Ovary (tissue), 9 donors: Measurements from ENCODE around the gene NTRK2. TPM values are rescaled to one million over a fixed set of nuclear protein-coding genes. Genes with fewer than 3 reads are reported as not detected.

Source experiments
- DNase-seq, 5 donors: peaks; one replicate each; pipeline ENCODE4 v3.0.0-alpha.2; 2019 to 2020
- H3K27ac ChIP-seq, 2 donors: fragments of 200-600 bp; one replicate each; pipeline versions ENCODE4 v1.5.1 to v1.8.0; 2019 to 2022
- H3K27me3 ChIP-seq: fragments of 200-600 bp; one replicate; pipeline ENCODE4 v1.8.0; 2022
- H3K36me3 ChIP-seq: fragments of 200-600 bp; sonication (generic); one replicate; pipeline ENCODE4 v1.5.1; 2019
- H3K4me1 ChIP-seq: one replicate; pipeline ENCODE4 v1.8.1; 2013; ENCODE audit warnings: mild to moderate bottlenecking, moderate library complexity; ENCODE audit not compliant: insufficient read depth
- H3K4me3 ChIP-seq: fragments of 200-600 bp; sonication (generic); one replicate; pipeline ENCODE4 v1.5.1; 2017
- H3K9me3 ChIP-seq, 2 donors: fragments of 200-600 bp in 1 of 2; sonication (generic) in 1 of 2; one replicate each; pipeline versions ENCODE4 v1.5.1 to v1.8.1; 2013 to 2019; ENCODE audit warnings: mild to moderate bottlenecking in 1 of 2, moderate library complexity in 1 of 2
- CTCF ChIP-seq, 3 donors: fragments of 450-650 bp in 2 of 3; fragments of 200-600 bp in 1 of 3; IDR thresholded peaks; one replicate each; pipeline versions ENCODE4 v1.5.1 to v1.8.0; 2016 to 2022; ENCODE audit warnings: antibody characterized with exemption in 3 of 3, mild to moderate bottlenecking in 1 of 3
- EP300 ChIP-seq: sonication (generic); formaldehyde crosslinking; IDR thresholded peaks from one replicate; pipeline ENCODE4 v1.6.1; 2017; ENCODE audit warnings: antibody characterized with exemption
- POLR2A ChIP-seq: fragments of 450-650 bp; IDR thresholded peaks from one replicate; pipeline ENCODE4 v1.6.1; 2017; ENCODE audit warnings: antibody characterized with exemption, mild to moderate bottlenecking, moderate library complexity
- WGBS, 3 donors: extraction: QIAGEN DNeasy Blood & Tissue Kit in 1 of 3; methylation state at CpG; one replicate each; pipeline versions ENCODE4 v1.1.5 to v1.1.7; 2013 to 2017; 5-methylcytosine and 5-hydroxymethylcytosine counted together
- intact Hi-C, 4 donors: fragments of 100-400 bp; cut with DNase I; formaldehyde crosslinking; loops; one replicate each; pipeline versions ENCODE4 v1.11.0 to v1.15.1; 2022 to 2023
- polyA plus RNA-seq, 2 donors: library from polyadenylated mRNA; stranded (reverse); fragments of 200-250 nt in 1 of 2; fragments of 350-450 nt in 1 of 2; fragmentation: Illumina TruSeq in 1 of 2; extraction: RNeasy Lipid Tissue Mini Kit (QIAGEN cat#74804) in 1 of 2; gene quantifications; one replicate each; pipeline ENCODE4 v1.2.3, GENCODE V29; 2013 to 2014
- total RNA-seq, 7 donors: library from RNA; depleted of rRNA in 2 of 7; stranded (reverse); fragments of >200 nt in 2 of 7; fragmentation: NEBNext Ultra II Directional in 3 of 7; extraction: Animal tissue kit (Norgen Biotek cat#: 25700) in 3 of 7; gene quantifications; one replicate each; pipeline versions ENCODE4 v1.1.0 to v1.2.4, GENCODE V29; 2016 to 2023
- donor health status: DM: no; HTN: no; CAD: no; lungs with moderate emphysema.
- donor health status: DM: no; HTN: no; CAD: no.
- donor health status: Bipolar disorder and iron deficiency.
- donor health status: DM: yes; HTN: yes; CAD: no.
- donor health status: DM: no; HTN: no; CAD: no.
- donor health status: DM: yes; HTN: yes; CAD: no.

Gene NTRK2
- total and polyA plus RNA-seq, 9 donors = 6.4 to 31.1 (median 10.8) TPM

GRCh38 chr9:84655447-84655846 lies 14.1 kb upstream of the NTRK2 start:
- TF ChIP-seq CTCF (IDR thresholded peaks at IDR 0.05) = no peak
- TF ChIP-seq EP300 = no peak
- TF ChIP-seq POLR2A = no peak
- no peak for DNase-seq
- 64 to 70% (median 64%) methylated on average over 5 of the region's 5 CpGs for WGBS, 3 donors
- Histone ChIP-seq H3K27ac (no peak overlapping the region), H3K4me1 (no peaks in the 10 kb centered on the region), H3K9me3 (no peaks in the 10 kb centered on the region), H3K36me3 (no peaks in the 10 kb centered on the region), H3K4me3 (no peak overlapping the region), H3K27me3 (no peaks in the 10 kb centered on the region)
- intact Hi-C loops = no loop called here

GRCh38 chr9:84659313-84659712 lies 10.2 kb upstream of the NTRK2 start:
- DNase-seq = no peak
- intact Hi-C loops = no loop called here
- H3K9me3 ChIP-seq = no peaks in the 10 kb centered on the region
- TF ChIP-seq EP300 (no peak), POLR2A (no peak), CTCF (IDR thresholded peaks at IDR 0.05) (no peak)
- no peaks in the 10 kb centered on the region for H3K27me3 ChIP-seq
- H3K4me3 ChIP-seq = no peak overlapping the region
- WGBS, 3 donors = 77 to 85% (median 78%) methylated on average over 5 of the region's 5 CpGs
- H3K27ac ChIP-seq = no peak overlapping the region
- no peaks in the 10 kb centered on the region for H3K4me1 ChIP-seq
- H3K36me3 ChIP-seq = no peaks in the 10 kb centered on the region

GRCh38 chr9:84659773-84660172 lies 9.8 kb upstream of the NTRK2 start:
- Histone ChIP-seq H3K36me3 (no peaks in the 10 kb centered on the region), H3K4me1 (no peaks in the 10 kb centered on the region), H3K4me3 (no peak overlapping the region), H3K27me3 (no peaks in the 10 kb centered on the region), H3K27ac (no peak overlapping the region), H3K9me3 (no peaks in the 10 kb centered on the region)
- 76 to 85% (median 78%) methylated on average over 1 of the region's 1 CpG for WGBS, 3 donors
- DNase-seq = no peak
- no peak for TF ChIP-seq EP300
- TF ChIP-seq POLR2A = no peak
- no peak for TF ChIP-seq CTCF (IDR thresholded peaks at IDR 0.05)
- intact Hi-C loops = no loop called here

GRCh38 chr9:84667571-84668195 lies 1.8 kb upstream of the NTRK2 start:
- no peaks in the 10 kb centered on the region for H3K9me3 ChIP-seq
- WGBS, 3 donors = 4 to 7% (median 4%) methylated on average over 27 of the region's 27 CpGs
- H3K27ac ChIP-seq = no peak overlapping the region
- DNase-seq = peak in 4 of 5 donors; percentile 26 to 42 (median 38)
- intact Hi-C loops = no loop called here
- H3K4me1 ChIP-seq = peaks cover 4% of the 10 kb centered on the region
- no peaks in the 10 kb centered on the region for H3K27me3 ChIP-seq
- H3K36me3 ChIP-seq = no peaks in the 10 kb centered on the region
- peak overlapping the region; percentile 44 for H3K4me3 ChIP-seq
- no peak for TF ChIP-seq POLR2A
- peak in 2 of 3 donors; percentile 10 to 35 for TF ChIP-seq CTCF (IDR thresholded peaks at IDR 0.05)
